ENCODE data around the gene DCAF5.
A peak's percentile ranks its signal among the peaks of the same experiment; 100 is the strongest.

Gene DCAF5

GRCh38 chr14:69114763-69115162 is 38.2 kb downstream of the DCAF5 start:
- no peak for TF ChIP-seq CTCF (IDR thresholded peaks at IDR 0.05; ENCODE audit: insufficient read depth, missing control alignments)
- FAIRE-seq (no peak), DNase-seq (ENCODE audit: insufficient read length, low spot score) (no peak)

- no peak for TF ChIP-seq CTCF (IDR thresholded peaks at IDR 0.05; ENCODE audit: insufficient read depth, missing control alignments)
- DNase-seq (ENCODE audit: insufficient read length, low spot score) (no peak), FAIRE-seq (no peak)
These were observed 44.6 kb downstream of the DCAF5 start for GRCh38 chr14:69108358-69108757.

- TF ChIP-seq CTCF (IDR thresholded peaks at IDR 0.05; ENCODE audit: insufficient read depth, missing control alignments) = peak; percentile 62
- DNase-seq (ENCODE audit: insufficient read length, low spot score) = no peak
These were observed 45.4 kb downstream of the DCAF5 start for GRCh38 chr14:69107407-69108003.

GRCh38 chr14:69106451-69106850 is 46.5 kb downstream of the DCAF5 start:
- FAIRE-seq = no peak
- no peak for DNase-seq (ENCODE audit: insufficient read length, low spot score)
- TF ChIP-seq CTCF (IDR thresholded peaks at IDR 0.05; ENCODE audit: insufficient read depth, missing control alignments) = no peak

More at GRCh38 chr14:69107407-69108003, 45.4 kb downstream of the DCAF5 start:
- no peak for FAIRE-seq

GRCh38 chr14:69105326-69105725 is 47.6 kb downstream of the DCAF5 start:
- FAIRE-seq (no peak), DNase-seq (ENCODE audit: insufficient read length, low spot score) (no peak)
- TF ChIP-seq CTCF (IDR thresholded peaks at IDR 0.05; ENCODE audit: insufficient read depth, missing control alignments) = no peak

- no peak for DNase-seq (ENCODE audit: insufficient read length, low spot score)
- FAIRE-seq = no peak
- peak; percentile 30 for TF ChIP-seq CTCF (IDR thresholded peaks at IDR 0.05; ENCODE audit: insufficient read depth, missing control alignments)
These were observed 51.5 kb downstream of the DCAF5 start for GRCh38 chr14:69101331-69101826.

- FAIRE-seq = no peak
- DNase-seq (ENCODE audit: insufficient read length, low spot score) = no peak
- TF ChIP-seq CTCF (IDR thresholded peaks at IDR 0.05; ENCODE audit: insufficient read depth, missing control alignments) = no peak
These were observed 54.9 kb downstream of the DCAF5 start for GRCh38 chr14:69097974-69098373.
